Neural cell (in vitro differentiated cells): ENCODE measurements around the gene ARHGEF7. TPM values are rescaled to one million over a fixed set of nuclear protein-coding genes. Genes with fewer than 3 reads are reported as not detected.

Source experiments
- H2AFZ ChIP-seq: fragments of 200-600, 300-800 bp; sonication (generic), shearing (Covaris generic); 2 replicates; pipeline ENCODE4 v1.6.0; 2014; ENCODE audit warnings: low read depth, mild to moderate bottlenecking, antibody characterized with exemption, low read length, moderate library complexity
- H3F3A ChIP-seq: fragments of 200-600 bp; shearing (Covaris generic); 2 replicates; pipeline ENCODE4 v1.6.1; 2016; ENCODE audit warnings: mild to moderate bottlenecking, moderate library complexity, mixed read lengths, antibody characterized with exemption, low read length; ENCODE audit not compliant: insufficient read depth, poor library complexity, severe bottlenecking
- H3K27ac ChIP-seq: fragments of 200-600, 300-800 bp; sonication (generic), shearing (Covaris generic); 2 replicates; pipeline ENCODE4 v1.5.1; 2014; ENCODE audit warnings: mild to moderate bottlenecking, low read length, moderate library complexity
- H3K27me3 ChIP-seq: fragments of 300-800, 200-600 bp; sonication (generic), shearing (Covaris generic); 2 replicates; pipeline ENCODE4 v1.6.0; 2014; ENCODE audit warnings: mild to moderate bottlenecking, low read depth, low read length, moderate library complexity; ENCODE audit not compliant: insufficient read depth
- H3K36me3 ChIP-seq: fragments of 300-800, 200-600 bp; sonication (generic), shearing (Covaris generic); 2 replicates; pipeline ENCODE4 v1.5.1; 2014; ENCODE audit warnings: mild to moderate bottlenecking, antibody characterized with exemption, low read length, moderate library complexity; ENCODE audit not compliant: insufficient read depth
- H3K4me2 ChIP-seq: fragments of 300-800, 200-600 bp; sonication (generic), shearing (Covaris generic); 2 replicates; pipeline ENCODE4 v1.6.0; 2014; ENCODE audit warnings: mild to moderate bottlenecking, low read length
- H3K4me3 ChIP-seq: fragments of 300-800, 200-600 bp; sonication (generic), shearing (Covaris generic); 2 replicates; pipeline ENCODE4 v1.5.1; 2014; ENCODE audit warnings: mild to moderate bottlenecking, low read length, moderate library complexity
- H3K79me2 ChIP-seq: fragments of 200-600 bp; shearing (Covaris generic); replicated peaks from 2 replicates; pipeline ENCODE4 v1.6.0; 2014; ENCODE audit warnings: mild to moderate bottlenecking, low read length, moderate library complexity; ENCODE audit not compliant: insufficient read depth
- H3K9ac ChIP-seq: fragments of 300-800, 200-600 bp; sonication (generic), shearing (Covaris generic); 2 replicates; pipeline ENCODE4 v1.6.1; 2016; ENCODE audit warnings: mild to moderate bottlenecking, low read length, mixed read lengths
- H3K9me2 ChIP-seq: fragments of 200-600 bp; shearing (Covaris generic); 2 replicates; pipeline ENCODE4 v1.6.1; 2016; ENCODE audit warnings: mild to moderate bottlenecking, low read length, mixed read lengths; ENCODE audit not compliant: insufficient read depth
- H3K9me3 ChIP-seq: fragments of 200-600, 300-800 bp; sonication (generic), shearing (Covaris generic); 2 replicates; pipeline ENCODE4 v1.6.1; 2016; ENCODE audit warnings: mild to moderate bottlenecking, mixed run types, low read length, moderate library complexity, mixed read lengths
- H4K20me1 ChIP-seq: fragments of 200-600 bp; shearing (Covaris generic); 2 replicates; pipeline ENCODE4 v1.6.1; 2016; ENCODE audit warnings: mild to moderate bottlenecking, mixed run types; ENCODE audit not compliant: insufficient read depth
- EP300 ChIP-seq: fragments of 450-650 bp; conservative IDR thresholded peaks from 2 replicates; pipeline ENCODE4 v1.6.1; 2014; ENCODE audit warnings: antibody characterized with exemption, mild to moderate bottlenecking, moderate library complexity; ENCODE audit not compliant: poor library complexity, severe bottlenecking
- EZH2 ChIP-seq: fragments of 200-600, 300-800 bp; shearing (Covaris generic), sonication (generic); IDR thresholded peaks from 2 replicates; pipeline ENCODE4 v1.6.1; 2014; ENCODE audit warnings: antibody characterized with exemption, low read length, borderline replicate concordance, mild to moderate bottlenecking; ENCODE audit not compliant: insufficient read depth, poor library complexity, severe bottlenecking
- MXI1 ChIP-seq: fragments of 450-650 bp; conservative IDR thresholded peaks from 2 replicates; pipeline ENCODE4 v1.6.1; 2014; ENCODE audit warnings: antibody characterized with exemption, mild to moderate bottlenecking; ENCODE audit not compliant: poor library complexity, severe bottlenecking
- POLR2AphosphoS5 ChIP-seq: IDR thresholded peaks from 2 replicates; pipeline ENCODE4 v1.6.1; 2012
- RAD21 ChIP-seq: fragments of 450-650 bp; conservative IDR thresholded peaks from 2 replicates; pipeline ENCODE4 v1.6.1; 2014; ENCODE audit warnings: antibody characterized with exemption, mild to moderate bottlenecking, moderate library complexity
- SMC3 ChIP-seq: fragments of 450-650 bp; conservative IDR thresholded peaks from 2 replicates; pipeline ENCODE4 v1.6.1; 2014; ENCODE audit warnings: antibody characterized with exemption, mild to moderate bottlenecking, moderate library complexity; ENCODE audit not compliant: poor library complexity
- TAF1 ChIP-seq: IDR thresholded peaks from 2 replicates; pipeline ENCODE4 v1.6.1; 2012; ENCODE audit warnings: low read depth
- polyA plus RNA-seq: library from polyadenylated mRNA; depleted of rRNA; stranded (reverse); fragments of >200 nt; gene quantifications from 2 replicates; pipeline ENCODE4 v1.2.3, GENCODE V29; 2014
- TF ChIP-seq, protein P1 (sequence below): fragments of 450-650 bp; IDR thresholded peaks from 2 replicates; pipeline ENCODE4 v1.5.1; 2014; ENCODE audit warnings: antibody characterized with exemption, mild to moderate bottlenecking, moderate library complexity; ENCODE audit not compliant: poor library complexity, severe bottlenecking
- TF ChIP-seq, protein P2 (sequence below): IDR thresholded peaks from 2 replicates; pipeline ENCODE4 v1.6.1; 2012; ENCODE audit warnings: borderline replicate concordance

The ARHGEF7 gene
- polyA plus RNA-seq, 1 donor from 2014 or later, result 155 TPM

DNA sequence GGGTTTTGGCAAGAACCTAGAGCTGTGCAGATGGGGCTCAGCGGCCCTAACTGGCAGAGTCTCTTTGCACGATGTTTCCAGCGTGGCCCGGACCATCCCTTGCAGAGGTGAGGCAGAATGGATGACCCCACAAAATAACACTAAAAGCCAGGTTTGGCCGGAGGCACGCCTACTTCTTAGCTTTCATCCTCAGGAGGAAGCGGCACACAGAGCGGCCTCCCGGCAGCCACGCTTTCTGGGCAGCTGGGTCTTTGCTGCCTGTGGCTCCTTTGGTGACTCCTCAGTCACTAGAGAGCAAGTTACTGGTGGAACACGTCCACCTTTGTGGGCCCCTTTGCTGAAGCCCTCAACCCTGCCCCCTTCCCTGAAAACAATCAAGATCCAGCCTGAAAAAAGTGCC is 230.6 kb downstream of the ARHGEF7 start:
- H3K27me3 ChIP-seq, result no peaks in the 10 kb centered on the region
- H3K36me3 ChIP-seq, result no peaks in the 10 kb centered on the region
- no peaks in the 10 kb centered on the region for H4K20me1 ChIP-seq
- H3K4me3 ChIP-seq, result no peak overlapping the region
- H3K79me2 ChIP-seq, result no peaks in the 10 kb centered on the region
- H3K9me3 ChIP-seq, result no peaks in the 10 kb centered on the region
- H3F3A ChIP-seq, result no peaks in the 10 kb centered on the region
- H3K27ac ChIP-seq, result no peak overlapping the region
- no peak overlapping the region for H3K4me2 ChIP-seq
- no peak overlapping the region for H3K9ac ChIP-seq
- TF ChIP-seq POLR2AphosphoS5, result no peak
- no peak for TF ChIP-seq EZH2
- no peak for TF ChIP-seq TAF1
- TF ChIP-seq SMC3, result no peak
- H3K9me2 ChIP-seq, result no peaks in the 10 kb centered on the region
- H2AFZ ChIP-seq, result no peak overlapping the region

DNA sequence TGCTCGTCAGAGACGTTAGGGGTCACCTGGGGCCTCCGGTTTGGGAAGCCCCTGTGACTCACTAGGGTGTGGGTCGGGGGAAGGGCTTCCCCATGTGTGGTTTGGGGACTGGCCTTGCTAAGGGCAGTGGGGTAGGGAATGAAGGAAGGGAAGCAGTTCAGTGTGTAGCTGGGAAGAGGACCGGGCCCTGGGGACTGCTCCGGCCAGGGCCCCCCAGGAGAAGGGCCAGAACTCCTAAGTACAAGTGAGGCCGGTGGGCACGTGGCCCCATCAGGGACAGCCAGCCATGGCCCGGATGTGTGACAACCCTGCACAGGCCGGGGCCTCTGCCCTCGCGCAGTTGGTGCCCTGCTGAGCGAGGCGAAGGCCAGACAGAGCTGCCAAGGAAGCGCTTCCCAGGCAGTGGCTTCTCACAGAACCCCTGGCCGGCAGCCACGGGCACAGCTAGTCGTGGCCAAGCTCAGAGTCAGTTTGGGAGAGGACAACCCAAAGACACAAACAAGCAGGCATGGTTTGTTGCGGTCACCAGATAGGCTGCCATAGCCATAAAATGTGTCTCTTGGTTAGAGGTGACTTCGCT is 231.1 kb downstream of the ARHGEF7 start:
- Histone ChIP-seq H2AFZ (no peak overlapping the region), H3K36me3 (no peaks in the 10 kb centered on the region), H3K4me2 (no peak overlapping the region), H3K9me3 (no peaks in the 10 kb centered on the region), H3K79me2 (no peaks in the 10 kb centered on the region), H3K9me2 (no peaks in the 10 kb centered on the region), H3K27me3 (no peaks in the 10 kb centered on the region), H4K20me1 (no peaks in the 10 kb centered on the region), H3K9ac (no peak overlapping the region), H3K4me3 (no peak overlapping the region), H3K27ac (no peak overlapping the region), H3F3A (no peaks in the 10 kb centered on the region)
- TF ChIP-seq EP300 (no peak), MXI1 (no peak), TAF1 (no peak), SMC3 (no peak), EZH2 (no peak), POLR2AphosphoS5 (no peak), RAD21 (no peak)
- TF ChIP-seq, protein P1, sequence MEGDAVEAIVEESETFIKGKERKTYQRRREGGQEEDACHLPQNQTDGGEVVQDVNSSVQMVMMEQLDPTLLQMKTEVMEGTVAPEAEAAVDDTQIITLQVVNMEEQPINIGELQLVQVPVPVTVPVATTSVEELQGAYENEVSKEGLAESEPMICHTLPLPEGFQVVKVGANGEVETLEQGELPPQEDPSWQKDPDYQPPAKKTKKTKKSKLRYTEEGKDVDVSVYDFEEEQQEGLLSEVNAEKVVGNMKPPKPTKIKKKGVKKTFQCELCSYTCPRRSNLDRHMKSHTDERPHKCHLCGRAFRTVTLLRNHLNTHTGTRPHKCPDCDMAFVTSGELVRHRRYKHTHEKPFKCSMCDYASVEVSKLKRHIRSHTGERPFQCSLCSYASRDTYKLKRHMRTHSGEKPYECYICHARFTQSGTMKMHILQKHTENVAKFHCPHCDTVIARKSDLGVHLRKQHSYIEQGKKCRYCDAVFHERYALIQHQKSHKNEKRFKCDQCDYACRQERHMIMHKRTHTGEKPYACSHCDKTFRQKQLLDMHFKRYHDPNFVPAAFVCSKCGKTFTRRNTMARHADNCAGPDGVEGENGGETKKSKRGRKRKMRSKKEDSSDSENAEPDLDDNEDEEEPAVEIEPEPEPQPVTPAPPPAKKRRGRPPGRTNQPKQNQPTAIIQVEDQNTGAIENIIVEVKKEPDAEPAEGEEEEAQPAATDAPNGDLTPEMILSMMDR, result no peak
- TF ChIP-seq, protein P2, sequence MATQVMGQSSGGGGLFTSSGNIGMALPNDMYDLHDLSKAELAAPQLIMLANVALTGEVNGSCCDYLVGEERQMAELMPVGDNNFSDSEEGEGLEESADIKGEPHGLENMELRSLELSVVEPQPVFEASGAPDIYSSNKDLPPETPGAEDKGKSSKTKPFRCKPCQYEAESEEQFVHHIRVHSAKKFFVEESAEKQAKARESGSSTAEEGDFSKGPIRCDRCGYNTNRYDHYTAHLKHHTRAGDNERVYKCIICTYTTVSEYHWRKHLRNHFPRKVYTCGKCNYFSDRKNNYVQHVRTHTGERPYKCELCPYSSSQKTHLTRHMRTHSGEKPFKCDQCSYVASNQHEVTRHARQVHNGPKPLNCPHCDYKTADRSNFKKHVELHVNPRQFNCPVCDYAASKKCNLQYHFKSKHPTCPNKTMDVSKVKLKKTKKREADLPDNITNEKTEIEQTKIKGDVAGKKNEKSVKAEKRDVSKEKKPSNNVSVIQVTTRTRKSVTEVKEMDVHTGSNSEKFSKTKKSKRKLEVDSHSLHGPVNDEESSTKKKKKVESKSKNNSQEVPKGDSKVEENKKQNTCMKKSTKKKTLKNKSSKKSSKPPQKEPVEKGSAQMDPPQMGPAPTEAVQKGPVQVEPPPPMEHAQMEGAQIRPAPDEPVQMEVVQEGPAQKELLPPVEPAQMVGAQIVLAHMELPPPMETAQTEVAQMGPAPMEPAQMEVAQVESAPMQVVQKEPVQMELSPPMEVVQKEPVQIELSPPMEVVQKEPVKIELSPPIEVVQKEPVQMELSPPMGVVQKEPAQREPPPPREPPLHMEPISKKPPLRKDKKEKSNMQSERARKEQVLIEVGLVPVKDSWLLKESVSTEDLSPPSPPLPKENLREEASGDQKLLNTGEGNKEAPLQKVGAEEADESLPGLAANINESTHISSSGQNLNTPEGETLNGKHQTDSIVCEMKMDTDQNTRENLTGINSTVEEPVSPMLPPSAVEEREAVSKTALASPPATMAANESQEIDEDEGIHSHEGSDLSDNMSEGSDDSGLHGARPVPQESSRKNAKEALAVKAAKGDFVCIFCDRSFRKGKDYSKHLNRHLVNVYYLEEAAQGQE, result no peak
